SK-N-SH treated with all-trans-retinoic acid at 6 μM for 48 hours (cell line): ENCODE measurements around the gene CXCL17.

Source experiments
- ARNTL ChIP-seq: fragments of 450-650 bp; formaldehyde crosslinking; IDR thresholded peaks from 2 replicates; pipeline ENCODE4 v1.5.0; 2020; ENCODE audit warnings: low read depth, mild to moderate bottlenecking, moderate library complexity, borderline replicate concordance
- BACH2 ChIP-seq: fragments of 250-450 bp; sonication (Bioruptor Pico); IDR thresholded peaks from 2 replicates; pipeline ENCODE4 v1.9.0; 2021; ENCODE audit warnings: mild to moderate bottlenecking, borderline replicate concordance
- ESRRG ChIP-seq: fragments of 250-450 bp; sonication (Bioruptor Pico); IDR thresholded peaks from 2 replicates; pipeline ENCODE4 v1.6.1; 2021; ENCODE audit warnings: mild to moderate bottlenecking
- GLIS3 ChIP-seq: fragments of 250-450 bp; sonication (Bioruptor Pico); IDR thresholded peaks from 2 replicates; pipeline ENCODE4 v1.5.0; 2020; ENCODE audit warnings: mild to moderate bottlenecking, moderate library complexity
- ISL1 ChIP-seq: fragments of 250-450 bp; sonication (Bioruptor Pico); IDR thresholded peaks from 2 replicates; pipeline ENCODE4 v2.1.2; 2022; ENCODE audit warnings: mild to moderate bottlenecking, moderate library complexity
- PATZ1 ChIP-seq: fragments of 250-450 bp; sonication (Bioruptor Pico); IDR thresholded peaks from 2 replicates; pipeline ENCODE4 v1.8.0; 2020; ENCODE audit warnings: mild to moderate bottlenecking, moderate library complexity, borderline replicate concordance
- POU6F1 ChIP-seq: fragments of 250-450 bp; sonication (Bioruptor Pico); IDR thresholded peaks from 2 replicates; pipeline ENCODE4 v1.8.0; 2021; ENCODE audit warnings: low read depth, mild to moderate bottlenecking, moderate library complexity, borderline replicate concordance
- PPARA ChIP-seq: fragments of 250-450 bp; sonication (Bioruptor Pico); IDR thresholded peaks from 2 replicates; pipeline ENCODE4 v1.5.0; 2020; ENCODE audit warnings: mild to moderate bottlenecking, borderline replicate concordance
- RARB ChIP-seq: fragments of 250-450 bp; sonication (Bioruptor Pico); IDR thresholded peaks from 2 replicates; pipeline ENCODE4 v1.8.0; 2021; ENCODE audit warnings: mild to moderate bottlenecking, moderate library complexity
- TCF4 ChIP-seq: fragments of 250-450 bp; sonication (Bioruptor Pico); IDR thresholded peaks from 2 replicates; pipeline ENCODE4 v1.8.0; 2021; ENCODE audit warnings: mild to moderate bottlenecking, moderate library complexity, borderline replicate concordance
- ZC3H10 ChIP-seq: fragments of 250-450 bp; sonication (Bioruptor Pico); IDR thresholded peaks from 2 replicates; pipeline ENCODE4 v1.5.1; 2021; ENCODE audit warnings: mild to moderate bottlenecking, moderate library complexity
- ZFP3 ChIP-seq: fragments of 250-450 bp; sonication (Bioruptor Pico); IDR thresholded peaks from 2 replicates; pipeline ENCODE4 v1.5.0; 2020; ENCODE audit warnings: mild to moderate bottlenecking, moderate library complexity
- ZNF70 ChIP-seq: fragments of 450-650 bp; formaldehyde crosslinking; IDR thresholded peaks from 2 replicates; pipeline ENCODE4 v1.5.0; 2020; ENCODE audit warnings: mild to moderate bottlenecking, moderate library complexity

GRCh38 chr19:42440357-42441048 is 2.2 kb downstream of the CXCL17 start:
- no peak for TF ChIP-seq TCF4 (CRISPR knock-in tag)
- TF ChIP-seq ISL1 (CRISPR knock-in tag) = no peak
- TF ChIP-seq POU6F1 (CRISPR knock-in tag) = no peak
- no peak for TF ChIP-seq ZNF70 (CRISPR knock-in tag)
- no peak for TF ChIP-seq ESRRG (CRISPR knock-in tag)
- TF ChIP-seq BACH2 (CRISPR knock-in tag) = no peak
- TF ChIP-seq ARNTL = no peak
- TF ChIP-seq RARB = no peak
- no peak for TF ChIP-seq GLIS3 (CRISPR knock-in tag)
- TF ChIP-seq ZFP3 = no peak
- TF ChIP-seq PPARA = no peak
- no peak for TF ChIP-seq ZC3H10
- no peak for TF ChIP-seq PATZ1
